ENCODE measurements around the gene PPARGC1A.

- no peak for TF ChIP-seq POLR2AphosphoS5 (IDR thresholded peaks at IDR 0.05)
- no peak for TF ChIP-seq POLR2A (IDR thresholded peaks at IDR 0.05)
- TF ChIP-seq CTCF (IDR thresholded peaks at IDR 0.05), result no peak
Observed at GRCh38 chr4:23814587-23814986, 75.3 kb downstream of the PPARGC1A start.
